Forelimb muscle (tissue), 1 donor: ENCODE data around the gene ARHGAP31. TPM values are rescaled to one million over a fixed set of nuclear protein-coding genes. Genes with fewer than 3 reads are reported as not detected.
"Not testable (repeated sequence)": the region's sequence is repeated elsewhere in the genome, so short reads cannot be mapped to it uniquely, and the experiment has no call there.

ENCODE experiments used
- DNase-seq: peaks from one replicate; pipeline ENCODE4 v3.0.0-alpha.2; 2013; ENCODE audit warnings: low read depth
- polyA plus RNA-seq: library from polyadenylated mRNA; unstranded; fragments of 120-200 nt; gene quantifications from one replicate; pipeline ENCODE4 v1.2.1, GENCODE V29; 2013; ENCODE audit not compliant: insufficient read length

ARHGAP31 gene
- polyA plus RNA-seq, 1 donor, result 10.1 TPM

GRCh38 chr3:119319311-119319710, 25.1 kb downstream of the ARHGAP31 start:
- DNase-seq, result no peak

- DNase-seq, result not testable (repeated sequence)
Observed at GRCh38 chr3:119320785-119321184, 26.6 kb downstream of the ARHGAP31 start.

GRCh38 chr3:119322021-119322834, 28.0 kb downstream of the ARHGAP31 start:
- no peak for DNase-seq

GRCh38 chr3:119322835-119323722, 28.9 kb downstream of the ARHGAP31 start:
- peak; percentile 50 for DNase-seq

- DNase-seq, result no peak
Observed at GRCh38 chr3:119323723-119324085, 29.5 kb downstream of the ARHGAP31 start.

- no peak for DNase-seq
Observed at GRCh38 chr3:119324899-119325298, 30.7 kb downstream of the ARHGAP31 start.

- no peak for DNase-seq
Observed at GRCh38 chr3:119326976-119327375, 32.8 kb downstream of the ARHGAP31 start.

GRCh38 chr3:119329551-119329950, 35.4 kb downstream of the ARHGAP31 start:
- no peak for DNase-seq

- DNase-seq, result no peak
Observed at GRCh38 chr3:119330181-119330580, 36.0 kb downstream of the ARHGAP31 start.

GRCh38 chr3:119330858-119331257, 36.7 kb downstream of the ARHGAP31 start:
- no peak for DNase-seq

GRCh38 chr3:119331661-119332060, 37.5 kb downstream of the ARHGAP31 start:
- no peak for DNase-seq

GRCh38 chr3:119333773-119334509, 39.8 kb downstream of the ARHGAP31 start:
- DNase-seq, result no peak

- DNase-seq, result no peak
Observed at GRCh38 chr3:119336823-119337222, 42.6 kb downstream of the ARHGAP31 start.

- DNase-seq, result not testable (repeated sequence)
Observed at GRCh38 chr3:119337407-119337806, 43.2 kb downstream of the ARHGAP31 start.

- DNase-seq, result no peak
Observed at GRCh38 chr3:119338754-119339153, 44.6 kb downstream of the ARHGAP31 start.

GRCh38 chr3:119340014-119340413, 45.8 kb downstream of the ARHGAP31 start:
- no peak for DNase-seq

GRCh38 chr3:119340446-119340845, 46.3 kb downstream of the ARHGAP31 start:
- DNase-seq, result no peak

- no peak for DNase-seq
Observed at GRCh38 chr3:119342176-119342575, 48.0 kb downstream of the ARHGAP31 start.

GRCh38 chr3:119343719-119344118, 49.5 kb downstream of the ARHGAP31 start:
- DNase-seq, result no peak

- DNase-seq, result no peak
Observed at GRCh38 chr3:119346076-119346496, 51.9 kb downstream of the ARHGAP31 start.

- DNase-seq, result no peak
Observed at GRCh38 chr3:119347036-119347435, 52.9 kb downstream of the ARHGAP31 start.
